IMR-90 (cell line): ENCODE results near the gene KCTD8. TPM values are rescaled to one million over a fixed set of nuclear protein-coding genes. Genes with fewer than 3 reads are reported as not detected.
"Not testable (repeated sequence)": the region's sequence is repeated elsewhere in the genome, so short reads cannot be mapped to it uniquely, and the experiment has no call there.

Experiments used
- ATAC-seq: fragments of 200-7000 bp; cut with Tn5 transposase; 2 replicates; pipeline ENCODE4 v1.9.1; 2020; ENCODE audit warnings: low read depth, mild to moderate bottlenecking, moderate library complexity
- BruUV-seq: library from RNA; stranded (reverse); fragments of 400-500 nt; replicated peaks from 2 replicates; lab custom pipeline; 2021; lab: Mats Ljungman, UMichigan
- CTCF ChIA-PET: fragments of 300-600 bp; formaldehyde crosslinking; extraction: SDS; loops from one replicate; lab custom pipeline; 2021; ENCODE audit warnings: antibody characterized with exemption; lab: Yijun Ruan, JAX
- POLR2A ChIA-PET: fragments of 300-600 bp; sonication (Branson Sonifier 250); formaldehyde crosslinking; loops from one replicate; lab custom pipeline; 2022; ENCODE audit warnings: antibody characterized with exemption; ENCODE audit not compliant: unreplicated experiment; lab: Charles Lee
- DNase-seq: peaks from one replicate; pipeline ENCODE4 v3.0.0; 2013
- H2AFZ ChIP-seq: replicated peaks from 2 replicates; pipeline ENCODE3; 2013; ENCODE audit warnings: low read length, mild to moderate bottlenecking; ENCODE audit not compliant: poor library complexity
- H2AK5ac ChIP-seq: 2 replicates; pipeline ENCODE4 v1.6.1; 2013; ENCODE audit warnings: low read depth, low read length, inconsistent platforms
- H2AK9ac ChIP-seq: replicated peaks from 2 replicates; pipeline ENCODE3; 2013; ENCODE audit warnings: mild to moderate bottlenecking, low read depth, low read length, moderate library complexity; ENCODE audit not compliant: poor library complexity
- H2BK120ac ChIP-seq: 2 replicates; pipeline ENCODE4 v1.6.1; 2013; ENCODE audit warnings: low read depth, low read length, inconsistent platforms
- H2BK15ac ChIP-seq: 3 replicates; pipeline ENCODE4 v1.6.1; 2013; ENCODE audit warnings: low read depth, low read length, inconsistent platforms
- H2BK20ac ChIP-seq: 2 replicates; pipeline ENCODE4 v1.6.1; 2013; ENCODE audit warnings: low read depth, mild to moderate bottlenecking, inconsistent platforms, low read length, moderate library complexity
- H2BK5ac ChIP-seq: 2 replicates; pipeline ENCODE4 v1.6.1; 2013; ENCODE audit warnings: mild to moderate bottlenecking, low read depth, low read length, inconsistent platforms; ENCODE audit not compliant: poor library complexity, severe bottlenecking
- H3K14ac ChIP-seq: replicated peaks from 2 replicates; pipeline ENCODE4 v1.6.1; 2013; ENCODE audit warnings: low read depth, low read length, inconsistent platforms
- H3K18ac ChIP-seq: 2 replicates; pipeline ENCODE4 v1.6.1; 2013; ENCODE audit warnings: low read depth, low read length, control low read depth
- H3K23ac ChIP-seq: 2 replicates; pipeline ENCODE4 v1.6.1; 2013; ENCODE audit warnings: low read depth, low read length, inconsistent platforms
- H3K27ac ChIP-seq: 2 replicates; pipeline ENCODE4 v1.5.1; 2013; ENCODE audit warnings: mild to moderate bottlenecking, control low read depth, low read length; ENCODE audit not compliant: insufficient read depth
- H3K27me3 ChIP-seq: 2 replicates; pipeline ENCODE4 v1.6.1; 2013; ENCODE audit warnings: low read length; ENCODE audit not compliant: control insufficient read depth, insufficient read depth
- H3K36me3 ChIP-seq: 2 replicates; pipeline ENCODE4 v1.6.1; 2013; ENCODE audit warnings: low read length, mixed read lengths; ENCODE audit not compliant: control insufficient read depth, insufficient read depth
- H3K4ac ChIP-seq: 2 replicates; pipeline ENCODE4 v1.6.1; 2013; ENCODE audit warnings: low read depth, low read length, inconsistent platforms
- H3K4me1 ChIP-seq: 2 replicates; pipeline ENCODE4 v1.6.1; 2013; ENCODE audit warnings: low read length, mixed read lengths; ENCODE audit not compliant: control insufficient read depth, insufficient read depth
- H3K4me2 ChIP-seq: 2 replicates; pipeline ENCODE4 v1.6.1; 2013; ENCODE audit warnings: low read depth, mild to moderate bottlenecking, control low read depth, low read length, moderate library complexity
- H3K4me3 ChIP-seq: 2 replicates; pipeline ENCODE4 v1.5.1; 2013; ENCODE audit warnings: low read depth, mild to moderate bottlenecking, control low read depth, low read length, moderate library complexity; ENCODE audit not compliant: insufficient read depth
- H3K56ac ChIP-seq: 2 replicates; pipeline ENCODE4 v1.6.1; 2013; ENCODE audit warnings: low read length, inconsistent platforms; ENCODE audit not compliant: insufficient read depth; ENCODE audit errors: extremely low read depth
- H3K79me1 ChIP-seq, 2 experiments: 2 replicates each; pipeline ENCODE4 v1.6.1; 2013; ENCODE audit warnings: low read length in 2 of 2, inconsistent platforms in 1 of 2, low read depth in 1 of 2
- H3K9ac ChIP-seq: 2 replicates; pipeline ENCODE4 v1.6.1; 2013; ENCODE audit warnings: low read depth, low read length, control low read depth
- H3K9me1 ChIP-seq: 2 replicates; pipeline ENCODE4 v1.6.1; 2013; ENCODE audit warnings: low read length, inconsistent platforms; ENCODE audit not compliant: insufficient read depth
- H3K9me3 ChIP-seq: 2 replicates; pipeline ENCODE4 v1.6.1; 2013; ENCODE audit warnings: low read length; ENCODE audit not compliant: control insufficient read depth, insufficient read depth
- H4K20me1 ChIP-seq: 2 replicates; pipeline ENCODE4 v1.6.1; 2013; ENCODE audit warnings: low read length, inconsistent platforms; ENCODE audit not compliant: insufficient read depth
- H4K5ac ChIP-seq: 2 replicates; pipeline ENCODE4 v1.6.1; 2013; ENCODE audit warnings: mild to moderate bottlenecking, low read depth, low read length, control low read depth
- H4K8ac ChIP-seq, 2 experiments: 2 replicates each; pipeline ENCODE4 v1.6.1; 2013; ENCODE audit warnings: low read depth in 2 of 2, low read length in 2 of 2, control low read depth in 1 of 2, inconsistent platforms in 1 of 2
- H4K91ac ChIP-seq: 2 replicates; pipeline ENCODE4 v1.6.1; 2013; ENCODE audit warnings: low read depth, low read length, inconsistent platforms; ENCODE audit not compliant: insufficient read depth
- BHLHE40 ChIP-seq: fragments of 150-350 bp; IDR thresholded peaks from 2 replicates; pipeline ENCODE4 v1.6.1; 2016; ENCODE audit warnings: mild to moderate bottlenecking, low read depth, low read length
- WGBS, 2 experiments: methylation state at CpG; one replicate each; pipeline versions ENCODE4 v1.1.5 to v1.1.7; 2013; ENCODE audit warnings: missing lambda C conversion rate in 2 of 2; ENCODE audit not compliant: insufficient read length in 1 of 2; ENCODE audit errors: extremely low coverage in 2 of 2; 5-methylcytosine and 5-hydroxymethylcytosine counted together
- dilution Hi-C: fragments of 300-500 bp; cut with HindIII; formaldehyde crosslinking; loops from one replicate; pipeline ENCODE4 v1.14.3; 2018; ENCODE audit warnings: low sequenced_read_pairs; ENCODE audit not compliant: unreplicated experiment
- in situ Hi-C: fragments of 300-500 bp; cut with MboI; formaldehyde crosslinking; loops from 3 replicates; pipeline ENCODE4 v1.14.3; 2019; ENCODE audit warnings: low sequenced_read_pairs, inconsistent platforms, mixed read lengths
- intact Hi-C: fragments of 100-400 bp; cut with micrococcal nuclease; formaldehyde crosslinking; loops from 2 replicates; pipeline ENCODE4 v1.10.0; 2022
- polyA plus RNA-seq, 3 experiments: library from polyadenylated mRNA; depleted of rRNA; stranded (reverse); fragments of >200 nt; gene quantifications; 2 replicates each; pipeline ENCODE4 v1.2.3, GENCODE V29; 2012; ENCODE audit warnings: low replicate concordance in 1 of 3
- total RNA-seq: library from RNA; depleted of rRNA; stranded (reverse); fragments of >200 nt; gene quantifications from 2 replicates; pipeline ENCODE4 v1.2.3, GENCODE V29; 2012
- TF ChIP-seq, protein P1 (sequence below): conservative IDR thresholded peaks from 2 replicates; pipeline ENCODE4 v1.5.1; 2012; ENCODE audit warnings: mild to moderate bottlenecking, low read depth, low read length, improper control_type of control experiment

KCTD8 gene
- total and polyA plus RNA-seq, 2 of the 4 experiments (the other 2 are of a cell fraction), result 0.03 TPM; not detected in 1

DNA sequence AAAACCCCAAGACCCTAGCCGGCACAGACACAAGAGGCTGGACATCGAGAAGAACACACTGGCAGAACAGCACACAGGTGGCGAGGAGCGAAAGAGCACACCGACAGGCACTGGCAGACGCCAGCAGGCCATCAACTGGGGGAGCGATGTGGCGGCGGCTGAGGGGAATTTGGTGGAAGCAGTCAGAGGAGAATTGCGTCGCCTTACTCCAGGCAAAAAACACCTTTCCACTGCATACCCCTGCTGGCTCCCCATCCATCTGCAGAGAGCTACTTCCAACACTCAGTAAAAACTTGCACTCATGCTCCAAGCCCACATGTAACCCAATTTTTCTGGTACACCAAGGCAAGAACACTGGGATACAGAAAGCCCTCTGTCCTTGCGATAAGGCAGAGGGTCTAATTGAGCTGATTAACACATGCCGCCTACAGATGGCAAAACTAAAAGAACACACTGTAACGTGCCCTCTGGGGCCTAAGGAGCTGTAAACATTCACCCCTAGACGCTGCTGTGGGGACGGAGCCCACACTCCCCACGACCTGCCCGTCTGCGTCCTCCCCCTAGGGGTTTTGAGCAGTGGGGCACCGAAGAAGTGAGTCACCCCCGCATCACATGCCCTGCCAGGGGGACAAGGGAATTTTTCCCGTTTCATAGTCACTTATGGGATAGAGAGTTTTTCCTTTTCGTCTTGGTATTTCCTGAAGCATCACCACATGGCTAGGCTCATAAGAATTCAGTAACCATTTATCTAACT lies 262.3 kb downstream of the KCTD8 start:
- BruUV-seq, result no TSS peak
- TF ChIP-seq, protein P1, sequence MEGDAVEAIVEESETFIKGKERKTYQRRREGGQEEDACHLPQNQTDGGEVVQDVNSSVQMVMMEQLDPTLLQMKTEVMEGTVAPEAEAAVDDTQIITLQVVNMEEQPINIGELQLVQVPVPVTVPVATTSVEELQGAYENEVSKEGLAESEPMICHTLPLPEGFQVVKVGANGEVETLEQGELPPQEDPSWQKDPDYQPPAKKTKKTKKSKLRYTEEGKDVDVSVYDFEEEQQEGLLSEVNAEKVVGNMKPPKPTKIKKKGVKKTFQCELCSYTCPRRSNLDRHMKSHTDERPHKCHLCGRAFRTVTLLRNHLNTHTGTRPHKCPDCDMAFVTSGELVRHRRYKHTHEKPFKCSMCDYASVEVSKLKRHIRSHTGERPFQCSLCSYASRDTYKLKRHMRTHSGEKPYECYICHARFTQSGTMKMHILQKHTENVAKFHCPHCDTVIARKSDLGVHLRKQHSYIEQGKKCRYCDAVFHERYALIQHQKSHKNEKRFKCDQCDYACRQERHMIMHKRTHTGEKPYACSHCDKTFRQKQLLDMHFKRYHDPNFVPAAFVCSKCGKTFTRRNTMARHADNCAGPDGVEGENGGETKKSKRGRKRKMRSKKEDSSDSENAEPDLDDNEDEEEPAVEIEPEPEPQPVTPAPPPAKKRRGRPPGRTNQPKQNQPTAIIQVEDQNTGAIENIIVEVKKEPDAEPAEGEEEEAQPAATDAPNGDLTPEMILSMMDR, result 0 out of 2 replicates have a peak, but pooled peaks have one; percentile 3
- no peak for TF ChIP-seq BHLHE40
- Histone ChIP-seq H3K4me1 (no peaks in the 10 kb centered on the region), H3K14ac (no peak overlapping the region), H4K20me1 (no peaks in the 10 kb centered on the region), H3K4me2 (no peak overlapping the region), H4K5ac (no peak overlapping the region), H2AK9ac (no peak overlapping the region), H3K27me3 (no peaks in the 10 kb centered on the region), H3K27ac (no peak overlapping the region), H4K8ac (no peak overlapping the region), H3K4ac (no peak overlapping the region), H3K18ac (no peak overlapping the region), H2BK15ac (no peak overlapping the region), H4K91ac (no peak overlapping the region), H3K56ac (no peak overlapping the region), H2AFZ (no peak overlapping the region), H3K23ac (no peak overlapping the region), H3K79me1 (no peaks in the 10 kb centered on the region), H2AK5ac (no peak overlapping the region), H2BK5ac (no peak overlapping the region), H3K9ac (no peak overlapping the region), H3K9me1 (no peaks in the 10 kb centered on the region), H3K4me3 (no peak overlapping the region), H2BK20ac (no peak overlapping the region), H2BK120ac (no peak overlapping the region), H3K9me3 (no peaks in the 10 kb centered on the region; the same call in 1 of the 2 replicates), H3K36me3 (no peaks in the 10 kb centered on the region)
- WGBS, 2 experiments, result 100% methylated on average over 1 of the region's 23 CpGs; no CpG with 5 or more reads in 1 of the 2 experiments
- ATAC-seq (no peak), DNase-seq (no peak)
- dilution Hi-C loops (no loop called here), intact Hi-C loops (no loop called here), in situ Hi-C loops (no loop called here)
- ChIA-PET POLR2A (no interaction called here), CTCF (no interaction called here)

DNA sequence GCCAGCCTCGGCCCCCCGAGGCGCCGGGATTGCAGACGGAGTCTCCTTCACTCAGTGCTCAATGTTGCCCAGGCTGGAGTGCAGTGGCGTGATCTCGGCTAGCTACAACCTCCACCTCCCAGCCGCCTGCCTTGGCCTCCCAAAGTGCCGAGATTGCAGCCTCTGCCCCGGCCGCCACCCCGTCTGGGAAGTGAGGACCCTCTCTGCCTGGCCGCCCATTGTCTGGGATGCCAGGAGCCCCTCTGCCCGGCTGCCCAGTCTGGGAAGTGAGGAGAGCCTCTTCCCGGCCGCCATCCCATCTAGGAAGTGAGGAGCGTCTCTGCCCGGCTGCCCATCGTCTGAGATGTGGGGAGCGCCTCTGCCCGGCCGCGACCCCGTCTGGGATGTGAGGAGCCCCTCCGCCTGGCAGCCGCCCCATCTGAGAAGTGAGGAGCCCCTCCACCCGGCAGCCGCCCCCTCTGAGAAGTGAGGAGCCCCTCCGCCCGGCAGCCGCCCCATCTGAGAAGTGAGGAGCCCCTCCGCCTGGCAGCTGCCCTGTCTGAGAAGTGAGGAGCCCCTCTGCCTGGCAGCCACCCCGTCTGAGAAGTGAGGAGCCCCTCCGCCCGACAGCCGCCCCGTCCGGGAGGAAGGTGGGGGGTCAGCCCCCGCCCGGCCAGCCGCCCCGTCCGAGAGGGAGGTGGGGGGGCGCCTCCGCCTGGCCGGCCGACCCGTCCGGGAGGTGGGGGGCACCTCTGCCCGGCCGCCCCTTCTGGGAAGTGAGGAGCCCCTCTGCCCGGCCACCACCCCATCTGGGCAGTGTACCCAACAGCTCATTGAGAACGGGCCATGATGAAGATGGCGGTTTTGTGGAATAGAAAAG lies 266.9 kb downstream of the KCTD8 start:
- H4K91ac ChIP-seq, intact Hi-C loops, H3K4ac ChIP-seq, ATAC-seq, H3K4me1 ChIP-seq, H3K36me3 ChIP-seq, H3K27ac ChIP-seq, dilution Hi-C loops, H4K20me1 ChIP-seq, H2AK5ac ChIP-seq, H3K4me3 ChIP-seq, DNase-seq, H3K4me2 ChIP-seq, H2BK20ac ChIP-seq, H3K9me1 ChIP-seq, H2AK9ac ChIP-seq, H3K18ac ChIP-seq, H2AFZ ChIP-seq, in situ Hi-C loops, H4K5ac ChIP-seq, H3K79me1 ChIP-seq, H2BK5ac ChIP-seq, H3K27me3 ChIP-seq, H4K8ac ChIP-seq, H3K56ac ChIP-seq, H3K14ac ChIP-seq, H2BK15ac ChIP-seq, CTCF ChIA-PET, H2BK120ac ChIP-seq, H3K23ac ChIP-seq, H3K9ac ChIP-seq, POLR2A ChIA-PET, BruUV-seq, H3K9me3 ChIP-seq: not testable (repeated sequence)
- WGBS, 2 experiments, result 60% methylated on average over 1 of the region's 54 CpGs; no CpG with 5 or more reads in 1 of the 2 experiments
